Colonic mucosa (tissue), 4 donors: ENCODE results near the gene TLNRD1. TPM values are rescaled to one million over a fixed set of nuclear protein-coding genes. Genes with fewer than 3 reads are reported as not detected.

Experiments used
- DNase-seq: peaks from one replicate; pipeline ENCODE4 v3.0.0-alpha.2; 2020
- H3K27ac ChIP-seq: fragments of 200-600 bp; one replicate; pipeline ENCODE4 v1.8.0; 2021
- H3K27me3 ChIP-seq: fragments of 200-600 bp; one replicate; pipeline ENCODE4 v1.8.0; 2021
- H3K36me3 ChIP-seq: fragments of 200-600 bp; one replicate; pipeline ENCODE4 v1.8.0; 2021
- H3K4me1 ChIP-seq: fragments of 200-600 bp; one replicate; pipeline ENCODE4 v1.8.0; 2021; ENCODE audit warnings: mild to moderate bottlenecking
- H3K4me3 ChIP-seq: fragments of 200-600 bp; one replicate; pipeline ENCODE4 v1.8.0; 2021
- H3K9ac ChIP-seq, 2 donors: one replicate each; pipeline ENCODE4 v1.7.0; 2013; ENCODE audit warnings: control low read depth in 2 of 2, low read depth in 2 of 2, low read length in 2 of 2
- H3K9me3 ChIP-seq: fragments of 200-600 bp; one replicate; pipeline ENCODE4 v1.8.0; 2021
- intact Hi-C: fragments of 100-400 bp; cut with DNase I; formaldehyde crosslinking; loops from one replicate; pipeline ENCODE4 v1.14.1; 2022
- total RNA-seq, 2 donors: library from RNA; stranded (reverse); fragmentation: NEBNext Ultra II Directional in 1 of 2; extraction: Animal tissue kit (Norgen Biotek cat#: 25700) in 1 of 2; gene quantifications; one replicate each; pipeline ENCODE4 v1.2.1, GENCODE V29; 2021
- TF ChIP-seq, protein P1 (sequence below): fragments of 200-600 bp; IDR thresholded peaks from one replicate; pipeline ENCODE4 v1.8.0; 2022; ENCODE audit warnings: antibody characterized with exemption, mild to moderate bottlenecking
- donor health status: healthy.
- donor health status: DM: no; HTN: no; CAD: no.
- donor health status: DM: no; HTN: no; CAD: no.

Gene TLNRD1
- total RNA-seq, 2 donors from 2014 or later, result 28.5 to 33.3 TPM

DNA sequence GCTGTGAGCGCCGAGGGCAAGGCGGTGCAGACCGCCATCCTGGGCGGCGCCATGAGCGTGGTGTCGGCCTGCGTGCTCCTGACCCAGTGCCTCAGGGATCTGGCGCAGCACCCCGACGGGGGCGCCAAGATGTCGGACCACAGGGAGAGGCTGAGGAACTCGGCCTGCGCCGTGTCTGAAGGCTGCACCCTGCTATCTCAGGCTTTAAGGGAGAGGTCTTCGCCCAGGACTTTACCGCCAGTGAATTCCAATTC is 2.3 kb downstream of the TLNRD1 start:
- Histone ChIP-seq H3K9ac (no peak overlapping the region), H3K4me3 (no peak overlapping the region)
- intact Hi-C loops, result no loop called here

DNA sequence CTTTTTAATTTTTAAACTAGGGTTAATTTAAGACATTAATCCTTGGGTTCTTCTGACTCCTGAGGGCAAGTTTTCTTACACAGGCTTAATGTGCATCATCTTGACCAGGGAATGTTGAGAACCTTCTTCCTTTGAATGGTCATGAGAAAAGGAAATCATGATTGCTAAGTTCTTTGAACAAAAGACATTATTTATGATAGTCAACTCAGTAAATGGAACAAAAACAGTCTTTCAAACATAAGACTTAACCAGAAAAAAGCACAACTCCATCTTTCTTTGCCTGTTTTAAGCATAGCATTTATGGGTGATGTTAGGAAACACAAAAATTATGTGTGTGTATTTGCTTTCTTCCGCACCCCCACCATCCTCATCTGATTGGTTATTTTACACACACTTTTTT is 5.4 kb downstream of the TLNRD1 start:
- H3K27ac ChIP-seq, result no peak overlapping the region

More for the DNA sequence above, 2.3 kb downstream of the TLNRD1 start:
- H3K4me1 ChIP-seq, result peaks cover 11% of the 10 kb centered on the region
- H3K36me3 ChIP-seq, result no peaks in the 10 kb centered on the region
- H3K27me3 ChIP-seq, result no peaks in the 10 kb centered on the region
- TF ChIP-seq, protein P1, sequence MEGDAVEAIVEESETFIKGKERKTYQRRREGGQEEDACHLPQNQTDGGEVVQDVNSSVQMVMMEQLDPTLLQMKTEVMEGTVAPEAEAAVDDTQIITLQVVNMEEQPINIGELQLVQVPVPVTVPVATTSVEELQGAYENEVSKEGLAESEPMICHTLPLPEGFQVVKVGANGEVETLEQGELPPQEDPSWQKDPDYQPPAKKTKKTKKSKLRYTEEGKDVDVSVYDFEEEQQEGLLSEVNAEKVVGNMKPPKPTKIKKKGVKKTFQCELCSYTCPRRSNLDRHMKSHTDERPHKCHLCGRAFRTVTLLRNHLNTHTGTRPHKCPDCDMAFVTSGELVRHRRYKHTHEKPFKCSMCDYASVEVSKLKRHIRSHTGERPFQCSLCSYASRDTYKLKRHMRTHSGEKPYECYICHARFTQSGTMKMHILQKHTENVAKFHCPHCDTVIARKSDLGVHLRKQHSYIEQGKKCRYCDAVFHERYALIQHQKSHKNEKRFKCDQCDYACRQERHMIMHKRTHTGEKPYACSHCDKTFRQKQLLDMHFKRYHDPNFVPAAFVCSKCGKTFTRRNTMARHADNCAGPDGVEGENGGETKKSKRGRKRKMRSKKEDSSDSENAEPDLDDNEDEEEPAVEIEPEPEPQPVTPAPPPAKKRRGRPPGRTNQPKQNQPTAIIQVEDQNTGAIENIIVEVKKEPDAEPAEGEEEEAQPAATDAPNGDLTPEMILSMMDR, result no peak
- H3K9me3 ChIP-seq, result no peaks in the 10 kb centered on the region
- no peak for DNase-seq
- no peak overlapping the region for H3K27ac ChIP-seq

DNA sequence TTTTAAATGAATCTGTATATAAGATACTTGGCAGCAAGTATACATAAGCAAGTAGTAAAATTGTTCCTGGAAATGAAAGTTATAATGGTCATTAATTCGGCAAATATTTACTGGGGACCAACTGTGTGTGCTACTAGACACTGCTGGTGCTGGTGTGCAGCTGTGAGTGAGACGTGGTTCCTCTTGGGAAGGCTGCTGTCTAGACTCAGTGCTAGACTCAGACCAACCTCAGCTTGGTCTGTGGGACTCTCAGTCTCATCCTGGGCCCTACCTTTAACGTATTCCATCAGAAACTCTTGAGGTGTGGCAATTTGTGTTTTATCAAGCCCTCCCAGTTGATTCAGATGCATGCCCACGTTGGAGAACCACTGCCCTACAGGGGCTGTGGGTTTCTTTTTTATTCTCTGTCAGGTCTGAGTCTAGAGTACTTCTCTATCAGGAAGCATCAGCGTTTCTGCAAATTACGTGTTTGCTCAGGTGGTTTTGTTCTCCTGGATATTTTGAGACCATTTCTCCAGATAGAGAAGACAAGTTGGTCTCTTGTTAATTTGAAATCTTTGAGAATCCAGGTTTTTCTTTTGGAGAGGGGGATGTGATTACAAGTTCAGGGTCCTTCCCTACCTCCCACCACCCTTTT is 6.8 kb downstream of the TLNRD1 start:
- H3K36me3 ChIP-seq, result no peaks in the 10 kb centered on the region
- H3K27me3 ChIP-seq, result no peaks in the 10 kb centered on the region
- no peak overlapping the region for H3K27ac ChIP-seq
- H3K9ac ChIP-seq, result no peak overlapping the region
- no peaks in the 10 kb centered on the region for H3K9me3 ChIP-seq
- peaks cover 11% of the 10 kb centered on the region for H3K4me1 ChIP-seq
- TF ChIP-seq, protein P1, result no peak
- no peak for DNase-seq
- intact Hi-C loops, result no loop called here
- no peak overlapping the region for H3K4me3 ChIP-seq

More for the DNA sequence above, 5.4 kb downstream of the TLNRD1 start:
- Histone ChIP-seq H3K27me3 (no peaks in the 10 kb centered on the region), H3K4me1 (peaks cover 11% of the 10 kb centered on the region), H3K4me3 (no peak overlapping the region), H3K9ac (no peak overlapping the region), H3K9me3 (no peaks in the 10 kb centered on the region), H3K36me3 (no peaks in the 10 kb centered on the region)
- no peak for DNase-seq
- TF ChIP-seq, protein P1, result no peak
- intact Hi-C loops, result no loop called here

DNA sequence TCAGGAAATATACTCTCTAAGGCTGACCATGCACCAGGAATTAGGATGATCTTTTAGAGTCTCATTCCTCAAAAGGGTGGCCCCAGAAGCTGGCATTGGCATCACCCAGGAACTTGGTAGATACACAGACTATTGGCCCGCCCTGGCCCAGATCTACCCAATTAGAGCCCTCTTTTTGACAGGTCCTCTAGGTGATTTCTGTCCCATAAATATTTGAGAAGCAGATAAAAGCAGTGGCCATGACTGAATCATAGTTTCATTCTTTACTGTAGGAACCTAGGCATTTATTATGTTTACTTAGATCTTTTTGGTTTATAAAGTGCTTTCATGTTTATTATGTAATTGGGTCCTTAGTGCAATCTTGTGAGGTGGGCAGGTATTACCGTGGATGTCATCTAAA is 7.6 kb downstream of the TLNRD1 start:
- H3K9ac ChIP-seq, result no peak overlapping the region
- no peak for DNase-seq
- no peak overlapping the region for H3K4me3 ChIP-seq
- intact Hi-C loops, result no loop called here
- TF ChIP-seq, protein P1, result no peak
- H3K9me3 ChIP-seq, result no peaks in the 10 kb centered on the region
- H3K4me1 ChIP-seq, result peaks cover 3% of the 10 kb centered on the region
- H3K36me3 ChIP-seq, result no peaks in the 10 kb centered on the region
- H3K27ac ChIP-seq, result no peak overlapping the region
- H3K27me3 ChIP-seq, result no peaks in the 10 kb centered on the region

DNA sequence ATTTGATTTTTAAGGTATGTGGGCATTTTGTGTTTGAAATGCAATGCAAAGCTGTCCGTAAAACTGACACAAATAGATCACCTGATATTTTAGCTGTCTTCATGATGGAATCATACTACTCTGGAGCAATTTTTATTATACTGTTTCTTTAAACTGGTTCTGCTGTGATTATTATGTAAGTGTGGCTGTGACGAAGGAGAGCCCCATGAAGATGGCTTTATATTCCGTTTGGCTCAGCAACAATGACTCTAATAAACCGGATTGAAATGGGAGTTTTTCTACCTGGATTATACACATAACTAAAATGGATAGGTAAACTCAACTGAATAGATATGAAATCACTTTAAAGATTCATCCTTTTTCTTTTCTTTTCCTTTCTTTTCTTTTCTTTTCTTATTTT is 9.4 kb downstream of the TLNRD1 start:
- intact Hi-C loops, result no loop called here
- no peaks in the 10 kb centered on the region for H3K4me1 ChIP-seq
- no peak overlapping the region for H3K27ac ChIP-seq
- H3K4me3 ChIP-seq, result no peak overlapping the region
- H3K27me3 ChIP-seq, result no peaks in the 10 kb centered on the region
- H3K36me3 ChIP-seq, result no peaks in the 10 kb centered on the region
- no peaks in the 10 kb centered on the region for H3K9me3 ChIP-seq
- no peak overlapping the region for H3K9ac ChIP-seq
- TF ChIP-seq, protein P1, result no peak
- no peak for DNase-seq

DNA sequence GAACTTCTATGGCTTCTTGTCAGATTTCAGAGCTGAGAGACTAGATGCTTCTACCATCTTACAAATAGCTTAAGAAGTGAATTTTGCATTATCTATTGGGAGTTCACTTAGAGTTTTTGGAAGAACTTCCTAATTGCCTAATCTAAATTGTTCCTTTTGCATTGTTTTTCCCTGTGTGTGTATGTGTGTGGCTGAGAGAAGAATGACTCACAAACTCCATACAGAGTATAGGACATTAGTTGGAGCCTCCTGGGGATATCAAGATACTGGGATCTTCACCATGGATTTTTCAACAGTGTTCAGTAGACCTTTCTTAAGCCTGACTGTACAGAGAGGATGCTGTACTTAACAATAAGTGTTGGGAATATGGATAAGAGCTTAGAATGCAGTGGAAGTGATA is 10.9 kb downstream of the TLNRD1 start:
- Histone ChIP-seq H3K4me1 (no peaks in the 10 kb centered on the region), H3K9ac (no peak overlapping the region), H3K27ac (no peak overlapping the region), H3K27me3 (no peaks in the 10 kb centered on the region), H3K4me3 (no peak overlapping the region), H3K9me3 (no peaks in the 10 kb centered on the region), H3K36me3 (no peaks in the 10 kb centered on the region)
- TF ChIP-seq, protein P1, result no peak
- intact Hi-C loops, result no loop called here
- DNase-seq, result no peak
